ENCODE results near the gene AKIRIN2. TPM values are rescaled to one million over a fixed set of nuclear protein-coding genes. Genes with fewer than 3 reads are reported as not detected.

Gene AKIRIN2
- total and polyA plus RNA-seq, 9 of the 15 experiments (the other 6 are each of a cell fraction or from before 2014, with no cell fraction given) = 5.8 to 63.9 (median 28.1) TPM

DNA sequence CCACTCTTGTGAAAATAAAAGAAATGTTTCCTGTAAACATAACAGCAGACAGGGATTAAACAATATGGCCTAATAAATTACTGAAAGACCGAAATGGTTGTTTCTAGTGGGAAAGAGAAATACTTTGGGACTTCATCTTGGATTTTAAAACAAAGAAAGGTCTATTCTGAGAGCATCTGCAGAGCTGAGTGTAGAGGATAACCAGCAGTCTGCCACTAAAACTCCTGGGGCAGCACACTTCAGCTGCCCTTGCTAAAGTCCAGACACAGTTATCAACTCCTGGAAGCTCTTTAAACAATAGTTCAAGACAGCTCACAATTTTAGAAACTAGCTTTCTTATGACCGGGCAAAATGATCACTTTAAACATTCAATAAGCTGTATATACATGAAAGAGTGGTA is 38.6 kb downstream of the AKIRIN2 start:
- Histone ChIP-seq H3K79me2 (ENCODE audit: control insufficient read depth, insufficient read depth, low read length) (no peaks in the 10 kb centered on the region), H3K4me3 (no peak overlapping the region), H3K4me1 (replicated peaks in 1 of 2; ENCODE audit: control insufficient read depth in 2 of 2, insufficient read depth in 2 of 2, low read length in 2 of 2) (no peaks in the 10 kb centered on the region), H3K9me1 (ENCODE audit: control insufficient read depth, insufficient read depth, low read length) (no peaks in the 10 kb centered on the region), H3K9me3 (replicated peaks; ENCODE audit: control insufficient read depth, insufficient read depth, low read depth, low read length) (no peaks in the 10 kb centered on the region), H3K9ac (ENCODE audit: insufficient read depth in 1 of 2, low read depth in 2 of 2, low read length in 2 of 2) (no peak overlapping the region), H3K27ac (ENCODE audit: extremely low read depth, low read depth, low read length) (no peak overlapping the region), H2AFZ (ENCODE audit: low read depth, low read length) (no peak overlapping the region), H3K4me2 (ENCODE audit: insufficient read depth, low read length) (no peak overlapping the region), H4K20me1 (replicated peaks; ENCODE audit: control insufficient read depth, insufficient read depth, low read length) (no peaks in the 10 kb centered on the region), H3K27me3 (ENCODE audit: control insufficient read depth in 2 of 2, insufficient read depth in 2 of 2, low read length in 2 of 2) (no peaks in the 10 kb centered on the region), H3K36me3 (ENCODE audit: control insufficient read depth, insufficient read depth, low read length) (peaks cover 64% of the 10 kb centered on the region)
- DNase-seq (ENCODE audit: extremely low read depth in 1 of 4, low spot score in 3 of 4) (no peak), ATAC-seq (no peak), FAIRE-seq (no peak)
- in situ Hi-C loops (cut with MboI) = no loop called here
- CTCF ChIA-PET (ENCODE audit: low intra/inter-chr PET ratio) = no interaction called here
- intact Hi-C loops (cut with micrococcal nuclease) = no loop called here
- WGBS (ENCODE audit: insufficient coverage, low coverage, missing lambda C conversion rate) = 69% methylated on average over 2 of the region's 2 CpGs
- TF ChIP-seq, protein P1, sequence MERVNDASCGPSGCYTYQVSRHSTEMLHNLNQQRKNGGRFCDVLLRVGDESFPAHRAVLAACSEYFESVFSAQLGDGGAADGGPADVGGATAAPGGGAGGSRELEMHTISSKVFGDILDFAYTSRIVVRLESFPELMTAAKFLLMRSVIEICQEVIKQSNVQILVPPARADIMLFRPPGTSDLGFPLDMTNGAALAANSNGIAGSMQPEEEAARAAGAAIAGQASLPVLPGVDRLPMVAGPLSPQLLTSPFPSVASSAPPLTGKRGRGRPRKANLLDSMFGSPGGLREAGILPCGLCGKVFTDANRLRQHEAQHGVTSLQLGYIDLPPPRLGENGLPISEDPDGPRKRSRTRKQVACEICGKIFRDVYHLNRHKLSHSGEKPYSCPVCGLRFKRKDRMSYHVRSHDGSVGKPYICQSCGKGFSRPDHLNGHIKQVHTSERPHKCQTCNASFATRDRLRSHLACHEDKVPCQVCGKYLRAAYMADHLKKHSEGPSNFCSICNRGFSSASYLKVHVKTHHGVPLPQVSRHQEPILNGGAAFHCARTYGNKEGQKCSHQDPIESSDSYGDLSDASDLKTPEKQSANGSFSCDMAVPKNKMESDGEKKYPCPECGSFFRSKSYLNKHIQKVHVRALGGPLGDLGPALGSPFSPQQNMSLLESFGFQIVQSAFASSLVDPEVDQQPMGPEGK (CRISPR knock-in tag; IDR thresholded peaks at IDR 0.05; ENCODE audit: borderline replicate concordance) = no peak
- TF ChIP-seq DPF2 (IDR thresholded peaks at IDR 0.05) = no peak
- POLR2A ChIA-PET = interaction anchor here (0.6 to 1.7 kb wide), 2 partner anchors 16 to 196 kb away, joined by 3 read pairs; no protein-coding TSS in a partner anchor
- no TSS peak for BruUV-seq (replicated peaks)

DNA sequence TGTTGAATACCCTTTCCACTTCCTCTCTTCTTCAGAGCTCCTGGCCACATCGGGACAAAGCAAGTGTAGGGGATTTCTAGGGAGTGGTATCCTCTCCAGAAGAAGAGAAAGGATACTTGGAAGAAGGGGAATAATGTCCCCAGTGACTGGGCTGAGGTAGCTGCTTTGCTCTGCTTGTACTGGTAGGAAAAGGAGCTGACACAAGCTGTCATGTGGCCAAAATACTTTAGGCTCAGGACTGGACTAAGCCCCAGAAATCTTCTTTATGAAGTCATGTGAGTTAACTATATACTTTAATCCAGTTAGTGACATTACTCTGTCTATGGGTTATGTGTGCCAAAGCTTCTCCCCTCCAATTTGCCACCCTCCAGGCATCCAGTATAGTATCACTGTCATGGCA is 40.5 kb downstream of the AKIRIN2 start:
- H3K9ac ChIP-seq (ENCODE audit: insufficient read depth in 1 of 2, low read depth in 2 of 2, low read length in 2 of 2) = no peak overlapping the region
- H3K27ac ChIP-seq (ENCODE audit: extremely low read depth, low read depth, low read length) = no peak overlapping the region
- no peaks in the 10 kb centered on the region for H3K4me1 ChIP-seq (replicated peaks in 1 of 2; ENCODE audit: control insufficient read depth in 2 of 2, insufficient read depth in 2 of 2, low read length in 2 of 2)
- H4K20me1 ChIP-seq (replicated peaks; ENCODE audit: control insufficient read depth, insufficient read depth, low read length) = no peaks in the 10 kb centered on the region
- DNase-seq (ENCODE audit: extremely low read depth in 1 of 4, low spot score in 3 of 4) (no peak), FAIRE-seq (no peak), ATAC-seq (no peak)
- no peak overlapping the region for H2AFZ ChIP-seq (ENCODE audit: low read depth, low read length)
- in situ Hi-C loops (cut with MboI) = no loop called here
- no peaks in the 10 kb centered on the region for H3K27me3 ChIP-seq (ENCODE audit: control insufficient read depth in 2 of 2, insufficient read depth in 2 of 2, low read length in 2 of 2)
- H3K4me2 ChIP-seq (ENCODE audit: insufficient read depth, low read length) = no peak overlapping the region
- POLR2A ChIA-PET = interaction anchor here (1.2 kb wide), 1 partner anchor 9 kb away, joined by 3 read pairs; no protein-coding TSS in a partner anchor
- 70% methylated on average over 1 of the region's 1 CpG for WGBS (ENCODE audit: insufficient coverage, low coverage, missing lambda C conversion rate)
- peaks cover 68% of the 10 kb centered on the region for H3K36me3 ChIP-seq (ENCODE audit: control insufficient read depth, insufficient read depth, low read length)
- H3K9me3 ChIP-seq (replicated peaks; ENCODE audit: control insufficient read depth, insufficient read depth, low read depth, low read length) = no peaks in the 10 kb centered on the region
- CTCF ChIA-PET (ENCODE audit: low intra/inter-chr PET ratio) = no interaction called here
- no peaks in the 10 kb centered on the region for H3K9me1 ChIP-seq (ENCODE audit: control insufficient read depth, insufficient read depth, low read length)
- H3K4me3 ChIP-seq = no peak overlapping the region
- no TSS peak for BruUV-seq (replicated peaks)
- H3K79me2 ChIP-seq (ENCODE audit: control insufficient read depth, insufficient read depth, low read length) = no peaks in the 10 kb centered on the region
- intact Hi-C loops (cut with micrococcal nuclease) = no loop called here
- no peak for TF ChIP-seq HCFC1 (IDR thresholded peaks at IDR 0.05; ENCODE audit: low read depth, low read length)
- TF ChIP-seq, protein P2, sequence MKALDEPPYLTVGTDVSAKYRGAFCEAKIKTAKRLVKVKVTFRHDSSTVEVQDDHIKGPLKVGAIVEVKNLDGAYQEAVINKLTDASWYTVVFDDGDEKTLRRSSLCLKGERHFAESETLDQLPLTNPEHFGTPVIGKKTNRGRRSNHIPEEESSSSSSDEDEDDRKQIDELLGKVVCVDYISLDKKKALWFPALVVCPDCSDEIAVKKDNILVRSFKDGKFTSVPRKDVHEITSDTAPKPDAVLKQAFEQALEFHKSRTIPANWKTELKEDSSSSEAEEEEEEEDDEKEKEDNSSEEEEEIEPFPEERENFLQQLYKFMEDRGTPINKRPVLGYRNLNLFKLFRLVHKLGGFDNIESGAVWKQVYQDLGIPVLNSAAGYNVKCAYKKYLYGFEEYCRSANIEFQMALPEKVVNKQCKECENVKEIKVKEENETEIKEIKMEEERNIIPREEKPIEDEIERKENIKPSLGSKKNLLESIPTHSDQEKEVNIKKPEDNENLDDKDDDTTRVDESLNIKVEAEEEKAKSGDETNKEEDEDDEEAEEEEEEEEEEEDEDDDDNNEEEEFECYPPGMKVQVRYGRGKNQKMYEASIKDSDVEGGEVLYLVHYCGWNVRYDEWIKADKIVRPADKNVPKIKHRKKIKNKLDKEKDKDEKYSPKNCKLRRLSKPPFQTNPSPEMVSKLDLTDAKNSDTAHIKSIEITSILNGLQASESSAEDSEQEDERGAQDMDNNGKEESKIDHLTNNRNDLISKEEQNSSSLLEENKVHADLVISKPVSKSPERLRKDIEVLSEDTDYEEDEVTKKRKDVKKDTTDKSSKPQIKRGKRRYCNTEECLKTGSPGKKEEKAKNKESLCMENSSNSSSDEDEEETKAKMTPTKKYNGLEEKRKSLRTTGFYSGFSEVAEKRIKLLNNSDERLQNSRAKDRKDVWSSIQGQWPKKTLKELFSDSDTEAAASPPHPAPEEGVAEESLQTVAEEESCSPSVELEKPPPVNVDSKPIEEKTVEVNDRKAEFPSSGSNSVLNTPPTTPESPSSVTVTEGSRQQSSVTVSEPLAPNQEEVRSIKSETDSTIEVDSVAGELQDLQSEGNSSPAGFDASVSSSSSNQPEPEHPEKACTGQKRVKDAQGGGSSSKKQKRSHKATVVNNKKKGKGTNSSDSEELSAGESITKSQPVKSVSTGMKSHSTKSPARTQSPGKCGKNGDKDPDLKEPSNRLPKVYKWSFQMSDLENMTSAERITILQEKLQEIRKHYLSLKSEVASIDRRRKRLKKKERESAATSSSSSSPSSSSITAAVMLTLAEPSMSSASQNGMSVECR (CRISPR knock-in tag; IDR thresholded peaks at IDR 0.05) = no peak
- TF ChIP-seq ZNF316 (IDR thresholded peaks at IDR 0.05) = no peak
